Panc1 (cell line): ENCODE results near the gene CDK11A.

Source experiments
- CTCF ChIP-seq: fragments of 450-650 bp; IDR thresholded peaks from 2 replicates; pipeline ENCODE4 v1.5.1; 2017; ENCODE audit warnings: mild to moderate bottlenecking
- POLR2AphosphoS5 ChIP-seq: IDR thresholded peaks from 2 replicates; pipeline ENCODE4 v1.6.1; 2012; ENCODE audit warnings: mild to moderate bottlenecking, low read depth, low read length, moderate library complexity
- SIN3A ChIP-seq: IDR thresholded peaks from 2 replicates; pipeline ENCODE4 v1.6.1; 2012; ENCODE audit warnings: low read depth, mild to moderate bottlenecking, low read length, moderate library complexity, borderline replicate concordance; ENCODE audit not compliant: insufficient read depth

- TF ChIP-seq POLR2AphosphoS5 (no peak), CTCF (no peak), SIN3A (no peak)
Measured at GRCh38 chr1:1703796-1704195, 20.4 kb downstream of the CDK11A start.
